HepG2 (cell line): Measurements from ENCODE around the gene PHF13. TPM values are rescaled to one million over a fixed set of nuclear protein-coding genes. Genes with fewer than 3 reads are reported as not detected.

Source experiments
- KAT8 ChIP-seq: IDR thresholded peaks from 2 replicates; pipeline ENCODE4 v1.6.1; 2016; ENCODE audit warnings: missing genetic modification reagents, missing compliant biosample characterization
- SP1 ChIP-seq, 2 experiments: fragments of 450-650 bp in 1 of 2; sonication (generic) in 1 of 2; formaldehyde crosslinking in 1 of 2; IDR thresholded peaks; 2 replicates each; pipeline versions ENCODE4 v1.4.0 to v1.6.1; 2016 to 2020; ENCODE audit warnings: missing genetic modification reagents in 1 of 2
- ZFAT ChIP-seq: sonication (generic); formaldehyde crosslinking; conservative IDR thresholded peaks from 2 replicates; pipeline ENCODE4 v1.8.1; 2023; ENCODE audit warnings: missing genetic modification reagents, inconsistent platforms
- ZNF12 ChIP-seq: sonication (generic); formaldehyde crosslinking; IDR thresholded peaks from 2 replicates; pipeline ENCODE4 v1.5.0; 2020; ENCODE audit warnings: missing genetic modification reagents
- polyA plus RNA-seq, 8 experiments: library from polyadenylated mRNA; depleted of rRNA in 3 of 8; stranded (reverse) in 7 of 8; unstranded in 1 of 8; fragments of >200 nt; fragmentation: Illumina TruSeq in 4 of 8; extraction: Trizol in 4 of 8; gene quantifications; 2 replicates each; pipeline versions ENCODE4 v1.2.1 to v1.2.3, GENCODE V29; 2011 to 2016; ENCODE audit warnings: low read depth in 4 of 8, missing spikeins in 1 of 8, mixed read lengths in 1 of 8; ENCODE audit not compliant: insufficient read depth in 1 of 8
- total RNA-seq, 5 experiments: library from RNA; depleted of rRNA; stranded (reverse); fragments of >200 nt; fragmentation: Illumina TruSeq; extraction: Trizol; gene quantifications; 2 replicates each; pipeline ENCODE4 v1.2.3, GENCODE V29; 2016; ENCODE audit warnings: low read depth in 1 of 5
- TF ChIP-seq, protein P1 (sequence below): sonication (generic); formaldehyde crosslinking; IDR thresholded peaks from 2 replicates; pipeline ENCODE4 v1.4.0; 2020; ENCODE audit warnings: mild to moderate bottlenecking, missing genetic modification reagents
- TF ChIP-seq, protein P2 (sequence below): IDR thresholded peaks from 2 replicates; pipeline ENCODE4 v1.6.1; 2018; ENCODE audit warnings: missing genetic modification reagents
- TF ChIP-seq, protein P3 (sequence below): IDR thresholded peaks from 2 replicates; pipeline ENCODE4 v1.6.1; 2016; ENCODE audit warnings: low read depth, control low read depth
- TF ChIP-seq, protein P4 (sequence below): fragments of 450-650 bp; IDR thresholded peaks from 2 replicates; pipeline ENCODE4 v1.6.1; 2016
- TF ChIP-seq, protein P5 (sequence below): sonication (generic); formaldehyde crosslinking; IDR thresholded peaks from 2 replicates; pipeline ENCODE4 v1.4.0; 2020; ENCODE audit warnings: missing genetic modification reagents
- TF ChIP-seq, protein P6 (sequence below): sonication (generic); formaldehyde crosslinking; IDR thresholded peaks from 2 replicates; pipeline ENCODE4 v1.5.1; 2020; ENCODE audit warnings: mild to moderate bottlenecking, missing genetic modification reagents, moderate library complexity

PHF13 gene
- total and polyA plus RNA-seq, 2 of the 13 experiments (the other 11 are each of a cell fraction or from before 2014, with no cell fraction given), result 4.7 to 7.4 TPM

DNA sequence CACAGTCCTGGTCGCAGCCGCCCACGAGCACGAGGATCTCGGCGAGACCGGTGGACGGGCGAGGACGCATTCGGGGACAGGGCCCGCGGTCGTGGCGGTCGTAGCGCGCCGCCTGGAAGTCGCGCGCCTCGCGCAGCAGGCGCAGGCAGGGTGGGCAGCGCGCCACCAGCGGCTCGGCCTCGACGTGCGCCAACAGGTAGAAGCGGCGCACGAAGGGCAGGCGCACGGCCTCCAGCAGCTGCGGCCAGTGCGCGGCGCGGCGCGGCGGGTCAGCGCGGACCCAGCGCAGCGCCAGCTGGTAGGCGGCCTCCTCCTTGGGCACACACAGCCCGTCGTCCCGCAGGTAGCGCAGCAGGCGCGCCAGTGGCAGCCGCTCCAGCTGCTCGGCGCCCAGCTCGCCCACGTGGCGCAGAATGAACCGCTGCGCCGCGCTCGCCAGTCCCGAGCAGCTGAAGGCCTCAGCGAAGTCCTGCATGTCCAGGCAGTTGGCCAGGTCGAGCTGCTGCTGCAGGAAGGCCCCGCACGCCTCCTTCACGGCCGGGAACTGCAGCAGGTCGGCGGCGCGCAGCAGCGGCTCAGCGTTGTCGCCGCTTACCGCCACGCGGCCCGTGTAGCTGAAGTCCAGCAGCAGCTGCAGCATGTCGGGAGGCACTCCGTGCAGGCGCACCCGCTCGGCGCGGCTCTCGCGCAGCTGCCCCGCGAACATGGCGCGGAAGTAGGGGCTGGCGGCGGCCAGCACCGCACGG is 11.4 kb upstream of the PHF13 start (continued):
- TF ChIP-seq, protein P1, sequence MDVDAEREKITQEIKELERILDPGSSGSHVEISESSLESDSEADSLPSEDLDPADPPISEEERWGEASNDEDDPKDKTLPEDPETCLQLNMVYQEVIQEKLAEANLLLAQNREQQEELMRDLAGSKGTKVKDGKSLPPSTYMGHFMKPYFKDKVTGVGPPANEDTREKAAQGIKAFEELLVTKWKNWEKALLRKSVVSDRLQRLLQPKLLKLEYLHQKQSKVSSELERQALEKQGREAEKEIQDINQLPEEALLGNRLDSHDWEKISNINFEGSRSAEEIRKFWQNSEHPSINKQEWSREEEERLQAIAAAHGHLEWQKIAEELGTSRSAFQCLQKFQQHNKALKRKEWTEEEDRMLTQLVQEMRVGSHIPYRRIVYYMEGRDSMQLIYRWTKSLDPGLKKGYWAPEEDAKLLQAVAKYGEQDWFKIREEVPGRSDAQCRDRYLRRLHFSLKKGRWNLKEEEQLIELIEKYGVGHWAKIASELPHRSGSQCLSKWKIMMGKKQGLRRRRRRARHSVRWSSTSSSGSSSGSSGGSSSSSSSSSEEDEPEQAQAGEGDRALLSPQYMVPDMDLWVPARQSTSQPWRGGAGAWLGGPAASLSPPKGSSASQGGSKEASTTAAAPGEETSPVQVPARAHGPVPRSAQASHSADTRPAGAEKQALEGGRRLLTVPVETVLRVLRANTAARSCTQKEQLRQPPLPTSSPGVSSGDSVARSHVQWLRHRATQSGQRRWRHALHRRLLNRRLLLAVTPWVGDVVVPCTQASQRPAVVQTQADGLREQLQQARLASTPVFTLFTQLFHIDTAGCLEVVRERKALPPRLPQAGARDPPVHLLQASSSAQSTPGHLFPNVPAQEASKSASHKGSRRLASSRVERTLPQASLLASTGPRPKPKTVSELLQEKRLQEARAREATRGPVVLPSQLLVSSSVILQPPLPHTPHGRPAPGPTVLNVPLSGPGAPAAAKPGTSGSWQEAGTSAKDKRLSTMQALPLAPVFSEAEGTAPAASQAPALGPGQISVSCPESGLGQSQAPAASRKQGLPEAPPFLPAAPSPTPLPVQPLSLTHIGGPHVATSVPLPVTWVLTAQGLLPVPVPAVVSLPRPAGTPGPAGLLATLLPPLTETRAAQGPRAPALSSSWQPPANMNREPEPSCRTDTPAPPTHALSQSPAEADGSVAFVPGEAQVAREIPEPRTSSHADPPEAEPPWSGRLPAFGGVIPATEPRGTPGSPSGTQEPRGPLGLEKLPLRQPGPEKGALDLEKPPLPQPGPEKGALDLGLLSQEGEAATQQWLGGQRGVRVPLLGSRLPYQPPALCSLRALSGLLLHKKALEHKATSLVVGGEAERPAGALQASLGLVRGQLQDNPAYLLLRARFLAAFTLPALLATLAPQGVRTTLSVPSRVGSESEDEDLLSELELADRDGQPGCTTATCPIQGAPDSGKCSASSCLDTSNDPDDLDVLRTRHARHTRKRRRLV (CRISPR knock-in tag), result no peak
- TF ChIP-seq, protein P2, sequence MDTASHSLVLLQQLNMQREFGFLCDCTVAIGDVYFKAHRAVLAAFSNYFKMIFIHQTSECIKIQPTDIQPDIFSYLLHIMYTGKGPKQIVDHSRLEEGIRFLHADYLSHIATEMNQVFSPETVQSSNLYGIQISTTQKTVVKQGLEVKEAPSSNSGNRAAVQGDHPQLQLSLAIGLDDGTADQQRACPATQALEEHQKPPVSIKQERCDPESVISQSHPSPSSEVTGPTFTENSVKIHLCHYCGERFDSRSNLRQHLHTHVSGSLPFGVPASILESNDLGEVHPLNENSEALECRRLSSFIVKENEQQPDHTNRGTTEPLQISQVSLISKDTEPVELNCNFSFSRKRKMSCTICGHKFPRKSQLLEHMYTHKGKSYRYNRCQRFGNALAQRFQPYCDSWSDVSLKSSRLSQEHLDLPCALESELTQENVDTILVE (CRISPR knock-in tag), result 0 out of 2 replicates have a peak, but pooled peaks have one; percentile 3
- TF ChIP-seq, protein P3, sequence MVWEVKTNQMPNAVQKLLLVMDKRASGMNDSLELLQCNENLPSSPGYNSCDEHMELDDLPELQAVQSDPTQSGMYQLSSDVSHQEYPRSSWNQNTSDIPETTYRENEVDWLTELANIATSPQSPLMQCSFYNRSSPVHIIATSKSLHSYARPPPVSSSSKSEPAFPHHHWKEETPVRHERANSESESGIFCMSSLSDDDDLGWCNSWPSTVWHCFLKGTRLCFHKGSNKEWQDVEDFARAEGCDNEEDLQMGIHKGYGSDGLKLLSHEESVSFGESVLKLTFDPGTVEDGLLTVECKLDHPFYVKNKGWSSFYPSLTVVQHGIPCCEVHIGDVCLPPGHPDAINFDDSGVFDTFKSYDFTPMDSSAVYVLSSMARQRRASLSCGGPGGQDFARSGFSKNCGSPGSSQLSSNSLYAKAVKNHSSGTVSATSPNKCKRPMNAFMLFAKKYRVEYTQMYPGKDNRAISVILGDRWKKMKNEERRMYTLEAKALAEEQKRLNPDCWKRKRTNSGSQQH (CRISPR knock-in tag), result no peak
- no peak; the same call in 1 of the 2 replicates for TF ChIP-seq KAT8 (CRISPR knock-in tag)
- TF ChIP-seq SP1 (IDR thresholded peaks at IDR 0.05), result no peak
- no peak for TF ChIP-seq SP1 (CRISPR knock-in tag; IDR thresholded peaks at IDR 0.05)
- TF ChIP-seq, protein P4, sequence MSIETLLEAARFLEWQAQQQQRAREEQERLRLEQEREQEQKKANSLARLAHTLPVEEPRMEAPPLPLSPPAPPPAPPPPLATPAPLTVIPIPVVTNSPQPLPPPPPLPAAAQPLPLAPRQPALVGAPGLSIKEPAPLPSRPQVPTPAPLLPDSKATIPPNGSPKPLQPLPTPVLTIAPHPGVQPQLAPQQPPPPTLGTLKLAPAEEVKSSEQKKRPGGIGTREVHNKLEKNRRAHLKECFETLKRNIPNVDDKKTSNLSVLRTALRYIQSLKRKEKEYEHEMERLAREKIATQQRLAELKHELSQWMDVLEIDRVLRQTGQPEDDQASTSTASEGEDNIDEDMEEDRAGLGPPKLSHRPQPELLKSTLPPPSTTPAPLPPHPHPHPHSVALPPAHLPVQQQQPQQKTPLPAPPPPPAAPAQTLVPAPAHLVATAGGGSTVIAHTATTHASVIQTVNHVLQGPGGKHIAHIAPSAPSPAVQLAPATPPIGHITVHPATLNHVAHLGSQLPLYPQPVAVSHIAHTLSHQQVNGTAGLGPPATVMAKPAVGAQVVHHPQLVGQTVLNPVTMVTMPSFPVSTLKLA, result no peak
- TF ChIP-seq, protein P5, sequence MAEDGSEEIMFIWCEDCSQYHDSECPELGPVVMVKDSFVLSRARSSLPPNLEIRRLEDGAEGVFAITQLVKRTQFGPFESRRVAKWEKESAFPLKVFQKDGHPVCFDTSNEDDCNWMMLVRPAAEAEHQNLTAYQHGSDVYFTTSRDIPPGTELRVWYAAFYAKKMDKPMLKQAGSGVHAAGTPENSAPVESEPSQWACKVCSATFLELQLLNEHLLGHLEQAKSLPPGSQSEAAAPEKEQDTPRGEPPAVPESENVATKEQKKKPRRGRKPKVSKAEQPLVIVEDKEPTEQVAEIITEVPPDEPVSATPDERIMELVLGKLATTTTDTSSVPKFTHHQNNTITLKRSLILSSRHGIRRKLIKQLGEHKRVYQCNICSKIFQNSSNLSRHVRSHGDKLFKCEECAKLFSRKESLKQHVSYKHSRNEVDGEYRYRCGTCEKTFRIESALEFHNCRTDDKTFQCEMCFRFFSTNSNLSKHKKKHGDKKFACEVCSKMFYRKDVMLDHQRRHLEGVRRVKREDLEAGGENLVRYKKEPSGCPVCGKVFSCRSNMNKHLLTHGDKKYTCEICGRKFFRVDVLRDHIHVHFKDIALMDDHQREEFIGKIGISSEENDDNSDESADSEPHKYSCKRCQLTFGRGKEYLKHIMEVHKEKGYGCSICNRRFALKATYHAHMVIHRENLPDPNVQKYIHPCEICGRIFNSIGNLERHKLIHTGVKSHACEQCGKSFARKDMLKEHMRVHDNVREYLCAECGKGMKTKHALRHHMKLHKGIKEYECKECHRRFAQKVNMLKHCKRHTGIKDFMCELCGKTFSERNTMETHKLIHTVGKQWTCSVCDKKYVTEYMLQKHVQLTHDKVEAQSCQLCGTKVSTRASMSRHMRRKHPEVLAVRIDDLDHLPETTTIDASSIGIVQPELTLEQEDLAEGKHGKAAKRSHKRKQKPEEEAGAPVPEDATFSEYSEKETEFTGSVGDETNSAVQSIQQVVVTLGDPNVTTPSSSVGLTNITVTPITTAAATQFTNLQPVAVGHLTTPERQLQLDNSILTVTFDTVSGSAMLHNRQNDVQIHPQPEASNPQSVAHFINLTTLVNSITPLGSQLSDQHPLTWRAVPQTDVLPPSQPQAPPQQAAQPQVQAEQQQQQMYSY (CRISPR knock-in tag), result 0 out of 2 replicates have a peak, but pooled peaks have one; percentile 33
- no peak for TF ChIP-seq ZNF12 (CRISPR knock-in tag)
- TF ChIP-seq, protein P6, sequence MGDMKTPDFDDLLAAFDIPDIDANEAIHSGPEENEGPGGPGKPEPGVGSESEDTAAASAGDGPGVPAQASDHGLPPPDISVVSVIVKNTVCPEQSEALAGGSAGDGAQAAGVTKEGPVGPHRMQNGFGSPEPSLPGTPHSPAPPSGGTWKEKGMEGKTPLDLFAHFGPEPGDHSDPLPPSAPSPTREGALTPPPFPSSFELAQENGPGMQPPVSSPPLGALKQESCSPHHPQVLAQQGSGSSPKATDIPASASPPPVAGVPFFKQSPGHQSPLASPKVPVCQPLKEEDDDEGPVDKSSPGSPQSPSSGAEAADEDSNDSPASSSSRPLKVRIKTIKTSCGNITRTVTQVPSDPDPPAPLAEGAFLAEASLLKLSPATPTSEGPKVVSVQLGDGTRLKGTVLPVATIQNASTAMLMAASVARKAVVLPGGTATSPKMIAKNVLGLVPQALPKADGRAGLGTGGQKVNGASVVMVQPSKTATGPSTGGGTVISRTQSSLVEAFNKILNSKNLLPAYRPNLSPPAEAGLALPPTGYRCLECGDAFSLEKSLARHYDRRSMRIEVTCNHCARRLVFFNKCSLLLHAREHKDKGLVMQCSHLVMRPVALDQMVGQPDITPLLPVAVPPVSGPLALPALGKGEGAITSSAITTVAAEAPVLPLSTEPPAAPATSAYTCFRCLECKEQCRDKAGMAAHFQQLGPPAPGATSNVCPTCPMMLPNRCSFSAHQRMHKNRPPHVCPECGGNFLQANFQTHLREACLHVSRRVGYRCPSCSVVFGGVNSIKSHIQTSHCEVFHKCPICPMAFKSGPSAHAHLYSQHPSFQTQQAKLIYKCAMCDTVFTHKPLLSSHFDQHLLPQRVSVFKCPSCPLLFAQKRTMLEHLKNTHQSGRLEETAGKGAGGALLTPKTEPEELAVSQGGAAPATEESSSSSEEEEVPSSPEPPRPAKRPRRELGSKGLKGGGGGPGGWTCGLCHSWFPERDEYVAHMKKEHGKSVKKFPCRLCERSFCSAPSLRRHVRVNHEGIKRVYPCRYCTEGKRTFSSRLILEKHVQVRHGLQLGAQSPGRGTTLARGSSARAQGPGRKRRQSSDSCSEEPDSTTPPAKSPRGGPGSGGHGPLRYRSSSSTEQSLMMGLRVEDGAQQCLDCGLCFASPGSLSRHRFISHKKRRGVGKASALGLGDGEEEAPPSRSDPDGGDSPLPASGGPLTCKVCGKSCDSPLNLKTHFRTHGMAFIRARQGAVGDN (CRISPR knock-in tag), result peak; percentile 79
- TF ChIP-seq ZFAT (CRISPR knock-in tag), result no peak; the same call in none of the 2 replicates
